NCI-H82 treated with DMSO at 0.1 percent for 48 hours (cell line): ENCODE data around the gene CDKN1A.

Source experiments
- DNase-seq: peaks from one replicate; lab custom pipeline; 2025; ENCODE audit not compliant: unreplicated experiment; lab: John Stamatoyannopoulos, UW

The CDKN1A gene

GRCh38 chr6:36655085-36655724, 23.3 kb upstream of the CDKN1A start:
- DNase-seq = no peak

- no peak for DNase-seq
These were observed 22.1 kb upstream of the CDKN1A start for GRCh38 chr6:36656441-36656840.

- DNase-seq = no peak
These were observed 21.2 kb upstream of the CDKN1A start for GRCh38 chr6:36657271-36657670.

GRCh38 chr6:36657942-36658544, 20.5 kb upstream of the CDKN1A start:
- no peak for DNase-seq

- no peak for DNase-seq
These were observed 19.2 kb upstream of the CDKN1A start for GRCh38 chr6:36659271-36659670.

- DNase-seq = no peak
These were observed 17.6 kb upstream of the CDKN1A start for GRCh38 chr6:36660771-36661471.

GRCh38 chr6:36662380-36662779, 16.1 kb upstream of the CDKN1A start:
- no peak for DNase-seq

GRCh38 chr6:36662827-36663256, 15.7 kb upstream of the CDKN1A start:
- no peak for DNase-seq

- DNase-seq = no peak
These were observed 14.7 kb upstream of the CDKN1A start for GRCh38 chr6:36663504-36664446.

GRCh38 chr6:36665180-36665579, 13.3 kb upstream of the CDKN1A start:
- DNase-seq = no peak

GRCh38 chr6:36666287-36666686, 12.2 kb upstream of the CDKN1A start:
- DNase-seq = no peak

GRCh38 chr6:36666826-36667591, 11.5 kb upstream of the CDKN1A start:
- DNase-seq = no peak

- no peak for DNase-seq
These were observed 9.9 kb upstream of the CDKN1A start for GRCh38 chr6:36668591-36668990.

- DNase-seq = no peak
These were observed 9.5 kb upstream of the CDKN1A start for GRCh38 chr6:36669002-36669401.

- DNase-seq = no peak
These were observed 8.2 kb upstream of the CDKN1A start for GRCh38 chr6:36670271-36670670.

GRCh38 chr6:36671687-36672375, 6.7 kb upstream of the CDKN1A start:
- DNase-seq = no peak

GRCh38 chr6:36673882-36674281, 4.6 kb upstream of the CDKN1A start:
- no peak for DNase-seq

GRCh38 chr6:36674942-36675341, 3.6 kb upstream of the CDKN1A start:
- no peak for DNase-seq

GRCh38 chr6:36676141-36677058, 2.1 kb upstream of the CDKN1A start:
- no peak for DNase-seq
